OCI-LY1 (cell line): ENCODE measurements around the gene PDE6H.

ENCODE experiments used
- CTCF ChIP-seq: fragments of 200-600 bp; sonication (generic), shearing (Covaris generic); IDR thresholded peaks from 2 replicates; pipeline ENCODE4 v1.5.1; 2017; ENCODE audit warnings: mild to moderate bottlenecking, antibody characterized with exemption, low read length, moderate library complexity, mixed read lengths
- EZH2 ChIP-seq: fragments of 200-600 bp; sonication (generic), shearing (Covaris generic); IDR thresholded peaks from 2 replicates; pipeline ENCODE4 v1.8.0; 2017; ENCODE audit warnings: borderline replicate concordance, mixed run types, mild to moderate bottlenecking, antibody characterized with exemption, low read length, moderate library complexity, mixed read lengths

GRCh38 chr12:14997998-14998397, 25.2 kb downstream of the PDE6H start:
- no peak for TF ChIP-seq CTCF
- no peak for TF ChIP-seq EZH2
